ENCODE data around the gene ANKRD13B. TPM values are rescaled to one million over a fixed set of nuclear protein-coding genes. Genes with fewer than 3 reads are reported as not detected.
A peak's percentile ranks its signal among the peaks of the same experiment; 100 is the strongest.

The ANKRD13B gene
- polyA plus RNA-seq, 2 of the 4 experiments (the other 2 are of a cell fraction), result 4.5 to 17.8 TPM

GRCh38 chr17:29591146-29591736, 1.7 kb upstream of the ANKRD13B start (continued):
- TF ChIP-seq, protein P1, sequence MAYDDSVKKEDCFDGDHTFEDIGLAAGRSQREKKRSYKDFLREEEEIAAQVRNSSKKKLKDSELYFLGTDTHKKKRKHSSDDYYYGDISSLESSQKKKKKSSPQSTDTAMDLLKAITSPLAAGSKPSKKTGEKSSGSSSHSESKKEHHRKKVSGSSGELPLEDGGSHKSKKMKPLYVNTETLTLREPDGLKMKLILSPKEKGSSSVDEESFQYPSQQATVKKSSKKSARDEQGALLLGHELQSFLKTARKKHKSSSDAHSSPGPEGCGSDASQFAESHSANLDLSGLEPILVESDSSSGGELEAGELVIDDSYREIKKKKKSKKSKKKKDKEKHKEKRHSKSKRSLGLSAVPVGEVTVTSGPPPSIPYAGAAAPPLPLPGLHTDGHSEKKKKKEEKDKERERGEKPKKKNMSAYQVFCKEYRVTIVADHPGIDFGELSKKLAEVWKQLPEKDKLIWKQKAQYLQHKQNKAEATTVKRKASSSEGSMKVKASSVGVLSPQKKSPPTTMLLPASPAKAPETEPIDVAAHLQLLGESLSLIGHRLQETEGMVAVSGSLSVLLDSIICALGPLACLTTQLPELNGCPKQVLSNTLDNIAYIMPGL (CRISPR knock-in tag; IDR thresholded peaks at IDR 0.05; ENCODE audit: borderline replicate concordance), result peak; percentile 15; the same call in 1 of the 2 replicates
- TF ChIP-seq ZFP36 (IDR thresholded peaks at IDR 0.05; ENCODE audit: borderline replicate concordance, partially characterized antibody), result no peak
- no peak for TF ChIP-seq ZC3H11A (IDR thresholded peaks at IDR 0.05)
- TF ChIP-seq, protein P2, sequence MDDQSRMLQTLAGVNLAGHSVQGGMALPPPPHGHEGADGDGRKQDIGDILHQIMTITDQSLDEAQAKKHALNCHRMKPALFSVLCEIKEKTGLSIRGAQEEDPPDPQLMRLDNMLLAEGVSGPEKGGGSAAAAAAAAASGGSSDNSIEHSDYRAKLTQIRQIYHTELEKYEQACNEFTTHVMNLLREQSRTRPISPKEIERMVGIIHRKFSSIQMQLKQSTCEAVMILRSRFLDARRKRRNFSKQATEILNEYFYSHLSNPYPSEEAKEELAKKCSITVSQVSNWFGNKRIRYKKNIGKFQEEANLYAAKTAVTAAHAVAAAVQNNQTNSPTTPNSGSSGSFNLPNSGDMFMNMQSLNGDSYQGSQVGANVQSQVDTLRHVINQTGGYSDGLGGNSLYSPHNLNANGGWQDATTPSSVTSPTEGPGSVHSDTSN (IDR thresholded peaks at IDR 0.05), result no peak
- no peak for TF ChIP-seq CHD2 (IDR thresholded peaks at IDR 0.05; ENCODE audit: low read length, partially characterized antibody)

DNA sequence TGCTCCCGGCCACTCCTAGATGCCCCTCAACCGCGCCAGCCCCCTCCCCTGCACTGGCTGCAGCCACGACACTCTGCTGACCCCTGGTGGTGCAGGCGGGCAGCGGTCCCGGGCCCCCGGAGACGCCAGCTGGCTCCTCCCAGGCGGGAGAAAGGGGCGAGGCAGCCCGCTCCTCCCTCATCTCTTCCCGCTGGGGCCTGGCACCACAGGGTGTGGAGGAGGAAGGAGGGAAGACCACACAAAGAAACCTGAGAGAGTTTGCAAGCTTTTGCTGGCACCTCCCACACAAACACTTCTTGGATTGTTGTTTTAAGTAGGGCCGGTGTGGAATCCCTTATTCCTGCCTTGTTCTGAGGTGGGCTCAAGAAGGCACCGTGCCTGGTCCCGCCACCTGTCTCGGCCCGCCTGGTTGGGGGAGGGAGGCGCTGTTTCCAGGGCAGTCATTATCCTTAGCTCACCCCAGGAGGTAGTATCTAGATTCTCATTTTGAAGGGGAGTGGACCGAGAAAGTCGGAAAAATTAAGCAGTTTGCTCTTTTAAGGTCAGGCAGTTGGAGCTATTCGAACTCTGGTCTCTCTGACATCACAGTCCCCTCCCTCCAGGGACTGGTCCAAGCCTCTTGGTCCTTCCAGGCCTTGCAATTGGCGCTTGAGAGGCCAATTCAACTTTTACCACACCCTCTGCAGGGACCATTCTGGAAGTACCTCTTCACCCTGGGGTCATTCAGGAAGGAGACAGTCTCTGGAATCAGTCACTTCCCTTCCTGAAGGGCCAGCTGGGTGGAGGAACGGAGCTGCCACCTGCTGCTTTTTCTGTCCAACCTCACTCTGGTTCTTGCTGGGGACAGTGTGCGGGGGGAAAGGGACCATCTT, 959 bp upstream of the ANKRD13B start:
- H3K4me2 ChIP-seq, result peak overlapping the region; percentile 95
- H3K9me3 ChIP-seq, result no peaks in the 10 kb centered on the region
- H3K27ac ChIP-seq, result peak overlapping the region; percentile 95 to 96
- FAIRE-seq (peak; percentile 91), DNase-seq (ENCODE audit: low read depth in 1 of 2, low spot score in 1 of 2) (peak; percentile 95), ATAC-seq (peak; percentile 56 to 82)
- ChIA-PET POLR2A (interaction anchor here (1.0 to 3.0 kb wide), 14 partner anchors 8 to 641 kb away, joined by 3 to 21 read pairs (median 4); partner anchors contain the start of genes ABHD15, CORO6, NUFIP2 and PHF12), CTCF (interaction anchor here (0.6 to 11.5 kb wide), 54 partner anchors 9 to 638 kb away, joined by 3 to 474 read pairs (median 4); partner anchors contain the start of genes ABHD15, EFCAB5, MYO18A and TP53I13)
- 6% methylated on average over 25 of the region's 25 CpGs for WGBS (ENCODE audit: missing lambda C conversion rate)
- H3K4me1 ChIP-seq, result peaks cover 51% of the 10 kb centered on the region
- TF ChIP-seq ZFP36 (IDR thresholded peaks at IDR 0.05; ENCODE audit: borderline replicate concordance, partially characterized antibody) (no peak), CHD4 (IDR thresholded peaks at IDR 0.05; ENCODE audit: borderline replicate concordance) (no peak), GATA3 (IDR thresholded peaks at IDR 0.05; ENCODE audit: borderline replicate concordance) (0 out of 2 replicates have a peak, but pooled peaks have one; percentile 2), HOXB13 (CRISPR knock-in tag; IDR thresholded peaks at IDR 0.05; ENCODE audit: low read depth) (no peak), SMC3 (IDR thresholded peaks at IDR 0.05) (peak; percentile 95), POLR2A (IDR thresholded peaks at IDR 0.05; ENCODE audit: low read length) (peak; percentile 34; the same call in 1 of the 2 replicates), CEBPB (IDR thresholded peaks at IDR 0.05) (peak in 1 of 2 experiments; percentile 2; a peak in 1 of 4 replicates), JUN (IDR thresholded peaks at IDR 0.05) (peak in 1 of 2 experiments; percentile 2; a peak in 1 of 5 replicates), TFCP2L1 (CRISPR knock-in tag; IDR thresholded peaks at IDR 0.05) (peak; percentile 63; the same call in 1 of the 2 replicates), RAD21 (conservative IDR thresholded peaks at IDR 0.05 in 1 of 2, IDR thresholded peaks at IDR 0.05 in 1 of 2) (peak; percentile 93 to 98), MAZ (IDR thresholded peaks at IDR 0.05; ENCODE audit: borderline replicate concordance, low read depth, low read length) (peak; percentile 96; the same call in 1 of the 2 replicates), MYC (IDR thresholded peaks at IDR 0.05; ENCODE audit: borderline replicate concordance, low read length) (peak; percentile 25), EHF (CRISPR knock-in tag; IDR thresholded peaks at IDR 0.05) (no peak), EHMT2 (IDR thresholded peaks at IDR 0.05; ENCODE audit: low read depth) (no peak)
- TF ChIP-seq, protein P1 (CRISPR knock-in tag; IDR thresholded peaks at IDR 0.05; ENCODE audit: borderline replicate concordance), result 0 out of 2 replicates have a peak, but pooled peaks have one; percentile 1
- TF ChIP-seq, protein P3, sequence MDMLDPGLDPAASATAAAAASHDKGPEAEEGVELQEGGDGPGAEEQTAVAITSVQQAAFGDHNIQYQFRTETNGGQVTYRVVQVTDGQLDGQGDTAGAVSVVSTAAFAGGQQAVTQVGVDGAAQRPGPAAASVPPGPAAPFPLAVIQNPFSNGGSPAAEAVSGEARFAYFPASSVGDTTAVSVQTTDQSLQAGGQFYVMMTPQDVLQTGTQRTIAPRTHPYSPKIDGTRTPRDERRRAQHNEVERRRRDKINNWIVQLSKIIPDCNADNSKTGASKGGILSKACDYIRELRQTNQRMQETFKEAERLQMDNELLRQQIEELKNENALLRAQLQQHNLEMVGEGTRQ (IDR thresholded peaks at IDR 0.05), result no peak
- TF ChIP-seq, protein P4, sequence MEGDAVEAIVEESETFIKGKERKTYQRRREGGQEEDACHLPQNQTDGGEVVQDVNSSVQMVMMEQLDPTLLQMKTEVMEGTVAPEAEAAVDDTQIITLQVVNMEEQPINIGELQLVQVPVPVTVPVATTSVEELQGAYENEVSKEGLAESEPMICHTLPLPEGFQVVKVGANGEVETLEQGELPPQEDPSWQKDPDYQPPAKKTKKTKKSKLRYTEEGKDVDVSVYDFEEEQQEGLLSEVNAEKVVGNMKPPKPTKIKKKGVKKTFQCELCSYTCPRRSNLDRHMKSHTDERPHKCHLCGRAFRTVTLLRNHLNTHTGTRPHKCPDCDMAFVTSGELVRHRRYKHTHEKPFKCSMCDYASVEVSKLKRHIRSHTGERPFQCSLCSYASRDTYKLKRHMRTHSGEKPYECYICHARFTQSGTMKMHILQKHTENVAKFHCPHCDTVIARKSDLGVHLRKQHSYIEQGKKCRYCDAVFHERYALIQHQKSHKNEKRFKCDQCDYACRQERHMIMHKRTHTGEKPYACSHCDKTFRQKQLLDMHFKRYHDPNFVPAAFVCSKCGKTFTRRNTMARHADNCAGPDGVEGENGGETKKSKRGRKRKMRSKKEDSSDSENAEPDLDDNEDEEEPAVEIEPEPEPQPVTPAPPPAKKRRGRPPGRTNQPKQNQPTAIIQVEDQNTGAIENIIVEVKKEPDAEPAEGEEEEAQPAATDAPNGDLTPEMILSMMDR (IDR thresholded peaks at IDR 0.05), result peak; percentile 99
- TF ChIP-seq, protein P2 (IDR thresholded peaks at IDR 0.05), result peak; percentile 54
- H3K4me3 ChIP-seq, result peak overlapping the region; percentile 82
